Fibroblast of lung (primary cell): ENCODE data around the gene RB1. TPM values are rescaled to one million over a fixed set of nuclear protein-coding genes. Genes with fewer than 3 reads are reported as not detected.

ENCODE experiments used
- DNase-seq, 2 donors: peaks; one replicate each; pipeline versions ENCODE4 v3.0.0 to v3.0.0-alpha.2; 2010; ENCODE audit warnings: low read depth in 2 of 2
- H2AFZ ChIP-seq: 2 replicates; pipeline ENCODE4 v1.5.1; 2012; ENCODE audit warnings: low read length, control low read depth, inconsistent platforms
- H3K27ac ChIP-seq: 2 replicates; pipeline ENCODE4 v1.5.1; 2011; ENCODE audit warnings: low read length, control low read depth; ENCODE audit not compliant: insufficient read depth
- H3K27me3 ChIP-seq: 2 replicates; pipeline ENCODE4 v1.5.1; 2011; ENCODE audit warnings: mild to moderate bottlenecking, low read length; ENCODE audit not compliant: control insufficient read depth, insufficient read depth
- H3K36me3 ChIP-seq: 2 replicates; pipeline ENCODE4 v1.5.1; 2011; ENCODE audit warnings: low read length; ENCODE audit not compliant: control insufficient read depth, insufficient read depth
- H3K4me1 ChIP-seq: 2 replicates; pipeline ENCODE4 v1.5.1; 2011; ENCODE audit warnings: low read length; ENCODE audit not compliant: control insufficient read depth, insufficient read depth; ENCODE audit errors: extremely low read depth
- H3K4me2 ChIP-seq: 2 replicates; pipeline ENCODE4 v1.5.1; 2011; ENCODE audit warnings: low read length, control low read depth; ENCODE audit not compliant: insufficient read depth; ENCODE audit errors: extremely low read depth
- H3K4me3 ChIP-seq, 4 experiments: fragments of 200-600 bp in 1 of 4; sonication (generic) in 1 of 4; replicated peaks in 1 of 4; 2 replicates each; pipeline ENCODE4 v1.5.1; 2011 to 2016; ENCODE audit warnings: low read length in 4 of 4, low read depth in 3 of 4, mild to moderate bottlenecking in 3 of 4, control low read depth in 2 of 4, inconsistent platforms in 1 of 4, mixed read lengths in 1 of 4; ENCODE audit not compliant: insufficient read depth in 1 of 4; ENCODE audit errors: control extremely low read depth in 1 of 4
- H3K79me2 ChIP-seq: 2 replicates; pipeline ENCODE4 v1.5.1; 2012; ENCODE audit warnings: mild to moderate bottlenecking, low read length, inconsistent platforms; ENCODE audit not compliant: control insufficient read depth, insufficient read depth
- H3K9ac ChIP-seq: 2 replicates; pipeline ENCODE4 v1.5.1; 2011; ENCODE audit warnings: mild to moderate bottlenecking, low read length, control low read depth; ENCODE audit not compliant: insufficient read depth
- H3K9me3 ChIP-seq: 2 replicates; pipeline ENCODE4 v1.5.1; 2012; ENCODE audit warnings: low read depth, low read length; ENCODE audit not compliant: control insufficient read depth, insufficient read depth
- H4K20me1 ChIP-seq: 2 replicates; pipeline ENCODE4 v1.5.1; 2011; ENCODE audit warnings: low read length; ENCODE audit not compliant: control insufficient read depth, insufficient read depth; ENCODE audit errors: extremely low read depth
- CTCF ChIP-seq, 2 donors: IDR thresholded peaks in 1 of 2; conservative IDR thresholded peaks in 1 of 2; 1 replicate in 1 of 2; 2 replicates in 1 of 2; pipeline ENCODE4 v1.5.1; 2011 to 2012; ENCODE audit warnings: low read length in 2 of 2, control low read depth in 1 of 2, inconsistent platforms in 1 of 2, low read depth in 1 of 2, mild to moderate bottlenecking in 1 of 2
- EZH2 ChIP-seq: IDR thresholded peaks from 2 replicates; pipeline ENCODE4 v1.5.1; 2012; ENCODE audit warnings: low read length, control low read depth, mild to moderate bottlenecking; ENCODE audit errors: missing control alignments
- polyA plus RNA-seq, 2 donors: library from polyadenylated mRNA; depleted of rRNA in 1 of 2; stranded (reverse) in 1 of 2; unstranded in 1 of 2; fragments of >200 nt; gene quantifications; 2 replicates each; pipeline ENCODE4 v1.2.1, GENCODE V29; 2011 to 2012; ENCODE audit warnings: missing spikeins in 1 of 2
- total RNA-seq: library from RNA; depleted of rRNA; stranded (reverse); fragments of >200 nt; gene quantifications from 2 replicates; pipeline ENCODE4 v1.2.1, GENCODE V29; 2014

The RB1 gene
- total and polyA plus RNA-seq, 2 donors (not counting 1 experiment from before 2014, with no cell fraction given): 31.9 to 39.7 TPM

GRCh38 chr13:48478391-48478790 is 174.8 kb downstream of the RB1 start:
- Histone ChIP-seq H3K27ac (peak overlapping the region; percentile 23), H3K4me2 (no peak overlapping the region), H3K4me1 (no peaks in the 10 kb centered on the region), H3K9ac (no peak overlapping the region), H3K79me2 (no peaks in the 10 kb centered on the region), H3K9me3 (no peaks in the 10 kb centered on the region), H3K4me3 (no peak overlapping the region), H2AFZ (no peak overlapping the region), H4K20me1 (no peaks in the 10 kb centered on the region), H3K36me3 (no peaks in the 10 kb centered on the region), H3K27me3 (no peaks in the 10 kb centered on the region)
- peak; percentile 19 to 30 for DNase-seq
- TF ChIP-seq CTCF (conservative IDR thresholded peaks at IDR 0.05 in 1 of 2, IDR thresholded peaks at IDR 0.05 in 1 of 2; ENCODE audit: low read depth in 1 of 2, low read length in 2 of 2) (no peak), EZH2 (no peak)

GRCh38 chr13:48483575-48483974 is 180.0 kb downstream of the RB1 start:
- TF ChIP-seq EZH2 (no peak), CTCF (conservative IDR thresholded peaks at IDR 0.05 in 1 of 2, IDR thresholded peaks at IDR 0.05 in 1 of 2; ENCODE audit: low read depth in 1 of 2, low read length in 2 of 2) (no peak)
- no peaks in the 10 kb centered on the region for H3K36me3 ChIP-seq

GRCh38 chr13:48485432-48485831 is 181.9 kb downstream of the RB1 start:
- H2AFZ ChIP-seq: no peak overlapping the region
- no peaks in the 10 kb centered on the region for H3K9me3 ChIP-seq
- no peak for DNase-seq
- no peak overlapping the region for H3K4me3 ChIP-seq
- H3K27ac ChIP-seq: no peak overlapping the region
- H3K79me2 ChIP-seq: no peaks in the 10 kb centered on the region
- H3K27me3 ChIP-seq: no peaks in the 10 kb centered on the region
- no peaks in the 10 kb centered on the region for H3K4me1 ChIP-seq
- H3K9ac ChIP-seq: no peak overlapping the region
- no peak overlapping the region for H3K4me2 ChIP-seq
- TF ChIP-seq EZH2: no peak
- no peak for TF ChIP-seq CTCF (conservative IDR thresholded peaks at IDR 0.05 in 1 of 2, IDR thresholded peaks at IDR 0.05 in 1 of 2; ENCODE audit: low read depth in 1 of 2, low read length in 2 of 2)
- no peaks in the 10 kb centered on the region for H3K36me3 ChIP-seq
- H4K20me1 ChIP-seq: no peaks in the 10 kb centered on the region

More at GRCh38 chr13:48483575-48483974, 180.0 kb downstream of the RB1 start:
- no peak overlapping the region for H3K27ac ChIP-seq
- H3K4me3 ChIP-seq: no peak overlapping the region
- H4K20me1 ChIP-seq: no peaks in the 10 kb centered on the region
- DNase-seq: no peak
- no peaks in the 10 kb centered on the region for H3K79me2 ChIP-seq
- H3K4me2 ChIP-seq: no peak overlapping the region
- no peaks in the 10 kb centered on the region for H3K9me3 ChIP-seq
- H3K4me1 ChIP-seq: no peaks in the 10 kb centered on the region
- no peak overlapping the region for H2AFZ ChIP-seq
- no peak overlapping the region for H3K9ac ChIP-seq
- H3K27me3 ChIP-seq: no peaks in the 10 kb centered on the region
